GM21381 (cell line): ENCODE results near the gene LARGE2.

Experiments used
- ATAC-seq: cut with Tn5 transposase; IDR thresholded peaks from one replicate; pipeline ENCODE4 v1.9.1; 2021; ENCODE audit warnings: mild to moderate bottlenecking, moderate library complexity; ENCODE audit not compliant: unreplicated experiment

Gene LARGE2

GRCh38 chr11:45949992-45950407 lies 27.5 kb downstream of the LARGE2 start:
- ATAC-seq: no peak

DNA sequence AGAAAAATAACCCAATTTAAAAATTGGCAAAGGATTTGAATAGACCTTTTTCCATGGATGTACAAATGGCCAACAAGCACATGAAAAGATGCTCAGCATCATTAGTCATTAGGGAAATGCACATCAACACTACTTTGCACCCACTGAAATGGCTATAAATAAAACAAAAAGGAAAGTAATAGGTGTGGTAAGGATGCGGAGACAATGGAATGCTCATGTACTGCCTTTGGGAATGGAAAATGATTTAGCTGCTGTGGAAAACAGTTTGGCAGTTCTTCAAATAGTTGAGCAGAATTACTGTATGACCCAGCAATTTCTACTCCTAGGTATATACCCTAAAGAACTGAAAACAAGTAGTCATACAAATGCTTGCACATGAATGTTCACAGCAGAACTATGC lies 37.4 kb downstream of the LARGE2 start:
- no peak for ATAC-seq

GRCh38 chr11:45960387-45961095 lies 38.1 kb downstream of the LARGE2 start:
- ATAC-seq: no peak

DNA sequence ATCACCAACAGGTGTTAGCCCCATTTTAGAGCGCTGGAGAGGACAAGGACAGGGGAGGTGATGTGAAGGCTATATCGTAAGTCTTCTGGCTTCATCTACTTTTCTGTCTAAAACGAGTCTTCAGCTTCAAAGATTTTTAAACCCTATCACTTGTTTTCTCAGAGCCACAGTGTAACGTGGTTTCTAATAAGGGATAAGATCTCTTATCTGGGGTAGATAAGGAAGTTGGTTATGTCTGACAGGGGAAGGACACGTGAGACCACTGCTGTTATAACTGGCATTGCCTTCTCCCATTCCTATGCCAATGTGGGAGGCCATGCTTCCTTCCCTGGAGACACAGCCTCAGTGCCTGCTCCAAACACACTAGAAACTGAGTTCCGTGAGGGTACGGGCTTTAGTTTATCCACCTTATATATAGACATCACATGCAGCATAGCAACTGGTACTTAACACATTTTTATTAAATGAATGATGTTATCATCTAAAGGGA lies 39.3 kb downstream of the LARGE2 start:
- no peak for ATAC-seq

DNA sequence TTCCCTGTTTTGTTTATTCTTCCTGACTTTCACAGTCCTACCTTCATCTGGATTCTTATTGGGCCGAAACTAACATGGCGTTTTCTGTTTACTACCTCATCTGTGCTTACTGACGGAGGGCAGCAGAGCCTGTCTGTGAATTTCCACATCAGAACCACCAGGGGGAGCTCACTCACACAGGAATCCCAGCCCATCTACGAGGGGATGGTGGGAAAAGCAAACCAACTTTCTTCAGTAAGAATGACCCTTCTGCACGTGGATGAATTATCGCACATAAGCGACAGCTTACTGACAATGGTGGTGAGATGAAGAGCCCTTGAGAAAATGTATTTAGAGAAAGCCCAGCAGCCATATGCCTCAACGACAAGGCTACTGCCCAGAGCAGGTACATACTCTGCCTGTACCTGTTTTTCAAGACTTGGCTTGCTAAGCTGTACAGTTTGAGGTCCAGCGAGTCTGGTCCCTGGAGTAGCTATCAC lies 42.5 kb downstream of the LARGE2 start:
- no peak for ATAC-seq

DNA sequence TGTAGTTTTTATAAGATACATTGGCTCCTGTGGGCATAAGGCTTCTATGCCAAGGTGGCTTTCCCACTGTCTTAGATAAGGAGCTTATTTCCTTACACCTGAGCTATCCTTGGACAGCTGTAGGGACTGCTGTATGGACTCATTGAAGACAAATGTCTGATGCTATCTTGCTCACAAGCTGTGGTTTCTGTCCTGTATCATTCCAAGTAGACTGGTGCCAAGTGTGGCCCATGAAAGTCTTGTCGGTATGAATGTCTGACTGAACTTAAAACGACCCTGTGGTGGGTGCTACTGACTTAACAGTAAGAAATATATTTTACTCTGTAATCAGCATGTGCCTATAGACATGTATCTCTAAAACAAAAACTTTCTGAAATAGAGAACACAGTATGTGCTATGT lies 45.0 kb downstream of the LARGE2 start:
- no peak for ATAC-seq

DNA sequence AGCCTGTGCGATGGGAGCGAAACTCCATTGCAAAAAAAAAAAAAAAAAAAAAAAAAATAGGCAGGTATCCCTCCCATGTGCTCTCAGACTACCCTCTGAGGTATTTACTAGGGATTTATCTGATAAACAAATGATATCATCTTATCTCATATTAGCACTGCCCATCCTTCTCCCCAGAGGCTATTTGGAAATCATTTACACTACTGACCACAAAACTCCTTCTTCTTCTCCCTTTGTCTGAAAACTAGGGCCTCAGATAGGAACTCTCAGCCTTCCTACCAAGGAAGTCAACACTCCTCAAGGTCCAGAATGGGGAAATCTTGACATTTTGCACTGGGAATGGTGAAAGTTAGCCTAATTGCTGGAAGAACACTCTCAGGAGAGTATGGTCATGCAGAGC lies 46.4 kb downstream of the LARGE2 start:
- ATAC-seq: no peak

DNA sequence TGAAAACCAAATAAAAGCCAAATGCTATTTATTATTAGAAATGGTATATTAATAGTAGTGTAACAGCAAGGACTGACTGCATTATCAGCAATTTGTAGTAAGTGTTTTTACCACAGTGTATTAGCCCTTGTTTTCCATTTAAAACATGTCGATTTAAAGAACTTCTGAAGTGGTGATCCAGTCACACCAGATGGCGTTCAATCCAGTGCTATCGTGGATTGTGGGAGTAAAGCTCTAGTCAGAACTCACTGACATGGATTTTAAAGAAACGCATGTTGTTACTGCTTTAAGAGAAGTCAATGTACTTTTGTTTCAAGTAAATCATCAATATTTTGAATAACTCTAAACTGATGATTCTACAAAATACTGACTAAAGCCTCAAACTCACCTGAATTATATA lies 51.1 kb downstream of the LARGE2 start:
- ATAC-seq: no peak

GRCh38 chr11:45974806-45975205 lies 52.4 kb downstream of the LARGE2 start:
- no peak for ATAC-seq
